Measurements from ENCODE around the gene REPS2.
"Not testable (repeated sequence)": the region's sequence is repeated elsewhere in the genome, so short reads cannot be mapped to it uniquely, and the experiment has no call there.

REPS2 gene

GRCh38 chrX:16962661-16963060 is 16.2 kb downstream of the REPS2 start:
- H3K9me3 ChIP-seq (ENCODE audit: control insufficient read depth in 2 of 2, low read length in 2 of 2); H3K4me3 ChIP-seq (ENCODE audit: low read length in 2 of 2): not testable (repeated sequence)

GRCh38 chrX:16963216-16963615 is 16.8 kb downstream of the REPS2 start:
- H3K9ac ChIP-seq (ENCODE audit: low read depth in 1 of 2, low read length in 2 of 2) = no peak overlapping the region

More at GRCh38 chrX:16962661-16963060, 16.2 kb downstream of the REPS2 start:
- not testable (repeated sequence) for H3K9ac ChIP-seq (ENCODE audit: low read depth in 1 of 2, low read length in 2 of 2); H3K27ac ChIP-seq (ENCODE audit: low read depth in 2 of 2, low read length in 2 of 2); H3K4me1 ChIP-seq (ENCODE audit: control insufficient read depth in 2 of 2, insufficient read depth in 2 of 2, low read length in 2 of 2); H3K36me3 ChIP-seq (ENCODE audit: control insufficient read depth in 2 of 2, insufficient read depth in 2 of 2, low read length in 2 of 2)
- peaks cover 0 to 11% of the 10 kb centered on the region in 2 donors for H3K27me3 ChIP-seq (ENCODE audit: control insufficient read depth in 2 of 2, insufficient read depth in 2 of 2, low read length in 2 of 2)

GRCh38 chrX:16964976-16965375 is 18.5 kb downstream of the REPS2 start:
- H3K9ac ChIP-seq (ENCODE audit: low read depth in 1 of 2, low read length in 2 of 2); H3K27me3 ChIP-seq (ENCODE audit: control insufficient read depth in 2 of 2, insufficient read depth in 2 of 2, low read length in 2 of 2); H3K36me3 ChIP-seq (ENCODE audit: control insufficient read depth in 2 of 2, insufficient read depth in 2 of 2, low read length in 2 of 2); H3K4me1 ChIP-seq (ENCODE audit: control insufficient read depth in 2 of 2, insufficient read depth in 2 of 2, low read length in 2 of 2); H3K4me3 ChIP-seq (ENCODE audit: low read length in 2 of 2); H3K27ac ChIP-seq (ENCODE audit: low read depth in 2 of 2, low read length in 2 of 2); H3K9me3 ChIP-seq (ENCODE audit: control insufficient read depth in 2 of 2, low read length in 2 of 2): not testable (repeated sequence)

More at GRCh38 chrX:16963216-16963615, 16.8 kb downstream of the REPS2 start:
- no peaks in the 10 kb centered on the region for H3K36me3 ChIP-seq (ENCODE audit: control insufficient read depth in 2 of 2, insufficient read depth in 2 of 2, low read length in 2 of 2)
- H3K4me1 ChIP-seq (ENCODE audit: control insufficient read depth in 2 of 2, insufficient read depth in 2 of 2, low read length in 2 of 2) = no peaks in the 10 kb centered on the region
- no peaks in the 10 kb centered on the region for H3K9me3 ChIP-seq (ENCODE audit: control insufficient read depth in 2 of 2, low read length in 2 of 2)
- no peak overlapping the region for H3K4me3 ChIP-seq (ENCODE audit: low read length in 2 of 2)
- peaks cover 0 to 10% of the 10 kb centered on the region in 2 donors for H3K27me3 ChIP-seq (ENCODE audit: control insufficient read depth in 2 of 2, insufficient read depth in 2 of 2, low read length in 2 of 2)
- no peak overlapping the region for H3K27ac ChIP-seq (ENCODE audit: low read depth in 2 of 2, low read length in 2 of 2)

- H3K36me3 ChIP-seq (ENCODE audit: control insufficient read depth in 2 of 2, insufficient read depth in 2 of 2, low read length in 2 of 2) = no peaks in the 10 kb centered on the region
- no peak overlapping the region for H3K9ac ChIP-seq (ENCODE audit: low read depth in 1 of 2, low read length in 2 of 2)
- H3K27ac ChIP-seq (ENCODE audit: low read depth in 2 of 2, low read length in 2 of 2) = no peak overlapping the region
- H3K27me3 ChIP-seq (ENCODE audit: control insufficient read depth in 2 of 2, insufficient read depth in 2 of 2, low read length in 2 of 2) = peaks cover 0 to 2% of the 10 kb centered on the region in 2 donors
- no peaks in the 10 kb centered on the region for H3K4me1 ChIP-seq (ENCODE audit: control insufficient read depth in 2 of 2, insufficient read depth in 2 of 2, low read length in 2 of 2)
- H3K9me3 ChIP-seq (ENCODE audit: control insufficient read depth in 2 of 2, low read length in 2 of 2) = no peaks in the 10 kb centered on the region
- no peak overlapping the region for H3K4me3 ChIP-seq (ENCODE audit: low read length in 2 of 2)
Measured at GRCh38 chrX:16966752-16967448, 20.4 kb downstream of the REPS2 start.

GRCh38 chrX:16968753-16969152 is 22.3 kb downstream of the REPS2 start:
- H3K36me3 ChIP-seq (ENCODE audit: control insufficient read depth in 2 of 2, insufficient read depth in 2 of 2, low read length in 2 of 2); H3K27me3 ChIP-seq (ENCODE audit: control insufficient read depth in 2 of 2, insufficient read depth in 2 of 2, low read length in 2 of 2); H3K4me3 ChIP-seq (ENCODE audit: low read length in 2 of 2); H3K9me3 ChIP-seq (ENCODE audit: control insufficient read depth in 2 of 2, low read length in 2 of 2); H3K27ac ChIP-seq (ENCODE audit: low read depth in 2 of 2, low read length in 2 of 2); H3K9ac ChIP-seq (ENCODE audit: low read depth in 1 of 2, low read length in 2 of 2); H3K4me1 ChIP-seq (ENCODE audit: control insufficient read depth in 2 of 2, insufficient read depth in 2 of 2, low read length in 2 of 2): not testable (repeated sequence)

GRCh38 chrX:16970977-16971376 is 24.5 kb downstream of the REPS2 start:
- Histone ChIP-seq H3K4me3 (ENCODE audit: low read length in 2 of 2) (no peak overlapping the region), H3K9me3 (ENCODE audit: control insufficient read depth in 2 of 2, low read length in 2 of 2) (no peaks in the 10 kb centered on the region), H3K27ac (ENCODE audit: low read depth in 2 of 2, low read length in 2 of 2) (no peak overlapping the region), H3K27me3 (ENCODE audit: control insufficient read depth in 2 of 2, insufficient read depth in 2 of 2, low read length in 2 of 2) (peaks cover 0 to 2% of the 10 kb centered on the region in 2 donors), H3K36me3 (ENCODE audit: control insufficient read depth in 2 of 2, insufficient read depth in 2 of 2, low read length in 2 of 2) (no peaks in the 10 kb centered on the region), H3K9ac (ENCODE audit: low read depth in 1 of 2, low read length in 2 of 2) (no peak overlapping the region), H3K4me1 (ENCODE audit: control insufficient read depth in 2 of 2, insufficient read depth in 2 of 2, low read length in 2 of 2) (no peaks in the 10 kb centered on the region)

- Histone ChIP-seq H3K9me3 (ENCODE audit: control insufficient read depth in 2 of 2, low read length in 2 of 2) (no peaks in the 10 kb centered on the region), H3K36me3 (ENCODE audit: control insufficient read depth in 2 of 2, insufficient read depth in 2 of 2, low read length in 2 of 2) (no peaks in the 10 kb centered on the region)
Measured at GRCh38 chrX:16971694-16972093, 25.2 kb downstream of the REPS2 start.

GRCh38 chrX:16975233-16975632 is 28.8 kb downstream of the REPS2 start:
- Histone ChIP-seq H3K4me1 (ENCODE audit: control insufficient read depth in 2 of 2, insufficient read depth in 2 of 2, low read length in 2 of 2) (no peaks in the 10 kb centered on the region), H3K9me3 (ENCODE audit: control insufficient read depth in 2 of 2, low read length in 2 of 2) (no peaks in the 10 kb centered on the region), H3K36me3 (ENCODE audit: control insufficient read depth in 2 of 2, insufficient read depth in 2 of 2, low read length in 2 of 2) (no peaks in the 10 kb centered on the region), H3K27ac (ENCODE audit: low read depth in 2 of 2, low read length in 2 of 2) (no peak overlapping the region), H3K4me3 (ENCODE audit: low read length in 2 of 2) (no peak overlapping the region), H3K27me3 (ENCODE audit: control insufficient read depth in 2 of 2, insufficient read depth in 2 of 2, low read length in 2 of 2) (peaks cover 0 to 2% of the 10 kb centered on the region in 2 donors), H3K9ac (ENCODE audit: low read depth in 1 of 2, low read length in 2 of 2) (no peak overlapping the region)

More at GRCh38 chrX:16971694-16972093, 25.2 kb downstream of the REPS2 start:
- Histone ChIP-seq H3K4me1 (ENCODE audit: control insufficient read depth in 2 of 2, insufficient read depth in 2 of 2, low read length in 2 of 2) (no peaks in the 10 kb centered on the region), H3K27me3 (ENCODE audit: control insufficient read depth in 2 of 2, insufficient read depth in 2 of 2, low read length in 2 of 2) (peaks cover 0 to 2% of the 10 kb centered on the region in 2 donors), H3K4me3 (ENCODE audit: low read length in 2 of 2) (no peak overlapping the region), H3K9ac (ENCODE audit: low read depth in 1 of 2, low read length in 2 of 2) (no peak overlapping the region), H3K27ac (ENCODE audit: low read depth in 2 of 2, low read length in 2 of 2) (no peak overlapping the region)

GRCh38 chrX:16977771-16978170 is 31.3 kb downstream of the REPS2 start:
- no peaks in the 10 kb centered on the region for H3K27me3 ChIP-seq (ENCODE audit: control insufficient read depth in 2 of 2, insufficient read depth in 2 of 2, low read length in 2 of 2)
- no peak overlapping the region for H3K9ac ChIP-seq (ENCODE audit: low read depth in 1 of 2, low read length in 2 of 2)
- H3K4me1 ChIP-seq (ENCODE audit: control insufficient read depth in 2 of 2, insufficient read depth in 2 of 2, low read length in 2 of 2) = no peaks in the 10 kb centered on the region
- no peaks in the 10 kb centered on the region for H3K36me3 ChIP-seq (ENCODE audit: control insufficient read depth in 2 of 2, insufficient read depth in 2 of 2, low read length in 2 of 2)
- no peak overlapping the region for H3K27ac ChIP-seq (ENCODE audit: low read depth in 2 of 2, low read length in 2 of 2)
- H3K4me3 ChIP-seq (ENCODE audit: low read length in 2 of 2) = no peak overlapping the region
- H3K9me3 ChIP-seq (ENCODE audit: control insufficient read depth in 2 of 2, low read length in 2 of 2) = no peaks in the 10 kb centered on the region

GRCh38 chrX:16978193-16978984 is 31.9 kb downstream of the REPS2 start:
- no peaks in the 10 kb centered on the region for H3K27me3 ChIP-seq (ENCODE audit: control insufficient read depth in 2 of 2, insufficient read depth in 2 of 2, low read length in 2 of 2)
- no peaks in the 10 kb centered on the region for H3K9me3 ChIP-seq (ENCODE audit: control insufficient read depth in 2 of 2, low read length in 2 of 2)
- no peaks in the 10 kb centered on the region for H3K4me1 ChIP-seq (ENCODE audit: control insufficient read depth in 2 of 2, insufficient read depth in 2 of 2, low read length in 2 of 2)
- H3K4me3 ChIP-seq (ENCODE audit: low read length in 2 of 2) = no peak overlapping the region
- H3K36me3 ChIP-seq (ENCODE audit: control insufficient read depth in 2 of 2, insufficient read depth in 2 of 2, low read length in 2 of 2) = no peaks in the 10 kb centered on the region
- no peak overlapping the region for H3K27ac ChIP-seq (ENCODE audit: low read depth in 2 of 2, low read length in 2 of 2)
- no peak overlapping the region for H3K9ac ChIP-seq (ENCODE audit: low read depth in 1 of 2, low read length in 2 of 2)

Measured in mucosa of rectum (tissue), 2 donors.